Activated CD4-positive, alpha-beta memory T cell treated with anti-CD3 and anti-CD28 coated beads for 36 hours (primary cell): ENCODE measurements around the gene THBS1. TPM values are rescaled to one million over a fixed set of nuclear protein-coding genes. Genes with fewer than 3 reads are reported as not detected.
A peak's percentile ranks its signal among the peaks of the same experiment; 100 is the strongest.

Source experiments
- CTCF ChIA-PET: fragments of 350-600 bp; sonication (Branson Sonifier 250); formaldehyde crosslinking; loops from one replicate; lab custom pipeline; 2021; ENCODE audit warnings: antibody characterized with exemption, inconsistent platforms; lab: Charles Lee
- POLR2A ChIA-PET: fragments of 350-600 bp; sonication (Branson Sonifier 250); formaldehyde crosslinking; loops from one replicate; lab custom pipeline; 2021; ENCODE audit warnings: antibody characterized with exemption; lab: Charles Lee
- DNase-seq: peaks from one replicate; pipeline ENCODE4 v3.0.0-alpha.2; 2020
- H3K27ac Mint-ChIP-seq: one replicate; pipeline ENCODE4 v1.8.0; 2021; ENCODE audit warnings: mixed read lengths
- H3K27me3 Mint-ChIP-seq: one replicate; pipeline ENCODE4 v1.8.0; 2021; ENCODE audit warnings: mixed read lengths
- H3K36me3 Mint-ChIP-seq: one replicate; pipeline ENCODE4 v1.8.0; 2021; ENCODE audit warnings: mixed read lengths
- H3K4me1 Mint-ChIP-seq: one replicate; pipeline ENCODE4 v1.8.0; 2021; ENCODE audit warnings: low read depth, mixed read lengths
- H3K4me3 Mint-ChIP-seq: one replicate; pipeline ENCODE4 v1.8.0; 2021; ENCODE audit warnings: mild to moderate bottlenecking, mixed read lengths
- H3K9me3 Mint-ChIP-seq: one replicate; pipeline ENCODE4 v1.8.0; 2021; ENCODE audit warnings: mixed read lengths
- intact Hi-C: fragments of 100-400 bp; cut with micrococcal nuclease; formaldehyde crosslinking; loops from one replicate; pipeline ENCODE4 v1.15.1; 2023
- total RNA-seq, 2 experiments: library from RNA; stranded (reverse); gene quantifications; one replicate each; pipeline ENCODE4 v1.2.3, GENCODE V29; 2021

Gene THBS1
- total RNA-seq, 2 experiments from 2014 or later: 0.93 to 1.8 TPM

DNA sequence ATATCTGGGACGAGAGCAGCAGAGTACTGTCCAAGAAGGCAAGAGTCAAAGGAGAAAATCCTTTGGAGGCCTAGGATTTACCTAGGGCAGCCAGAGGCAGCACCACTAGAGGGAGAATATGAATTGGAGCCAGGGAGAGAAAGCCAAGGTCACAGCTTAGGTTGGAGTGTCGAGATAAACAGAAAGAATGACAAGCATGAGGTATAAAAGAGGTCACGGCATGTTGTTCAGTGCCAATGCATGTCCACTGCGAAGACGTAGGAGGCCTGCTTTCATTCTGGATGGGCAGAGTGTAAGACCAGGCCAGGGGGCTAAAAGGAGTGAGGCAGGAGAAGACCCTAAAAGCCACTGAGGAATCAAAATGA, 47.2 kb downstream of the THBS1 start:
- Mint-ChIP-seq H3K4me1 (peaks cover 77% of the 10 kb centered on the region), H3K9me3 (peaks cover 6% of the 10 kb centered on the region), H3K36me3 (peaks cover 11% of the 10 kb centered on the region), H3K4me3 (no peak overlapping the region), H3K27me3 (no peaks in the 10 kb centered on the region), H3K27ac (no peak overlapping the region)
- intact Hi-C loops: loop anchor here (2.0 to 5.0 kb wide), 3 partner anchors 201 to 1065 kb away; partner anchors contain the start of gene GPR176
- DNase-seq: no peak
- POLR2A ChIA-PET: interaction anchor here (1.0 kb wide), 1 partner anchor 305 kb away, joined by 3 read pairs; no protein-coding TSS in a partner anchor
- CTCF ChIA-PET: interaction anchor here (1.2 to 3.5 kb wide), 3 partner anchors 16 to 128 kb away, joined by 3 to 20 read pairs (median 3); partner anchors contain the start of gene THBS1

GRCh38 chr15:39628546-39629257, 47.8 kb downstream of the THBS1 start:
- Mint-ChIP-seq H3K4me1 (peaks cover 72% of the 10 kb centered on the region), H3K36me3 (peaks cover 11% of the 10 kb centered on the region), H3K4me3 (no peak overlapping the region), H3K27me3 (no peaks in the 10 kb centered on the region), H3K9me3 (peaks cover 6% of the 10 kb centered on the region), H3K27ac (peak overlapping the region; percentile 85)
- intact Hi-C loops: loop anchor here (1.0 to 5.0 kb wide), 4 partner anchors 15 to 1066 kb away; partner anchors contain the start of gene GPR176
- CTCF ChIA-PET: interaction anchor here (0.8 to 3.5 kb wide), 5 partner anchors 15 to 128 kb away, joined by 3 to 20 read pairs (median 3); partner anchors contain the start of gene THBS1
- DNase-seq: no peak
- POLR2A ChIA-PET: no interaction called here

DNA sequence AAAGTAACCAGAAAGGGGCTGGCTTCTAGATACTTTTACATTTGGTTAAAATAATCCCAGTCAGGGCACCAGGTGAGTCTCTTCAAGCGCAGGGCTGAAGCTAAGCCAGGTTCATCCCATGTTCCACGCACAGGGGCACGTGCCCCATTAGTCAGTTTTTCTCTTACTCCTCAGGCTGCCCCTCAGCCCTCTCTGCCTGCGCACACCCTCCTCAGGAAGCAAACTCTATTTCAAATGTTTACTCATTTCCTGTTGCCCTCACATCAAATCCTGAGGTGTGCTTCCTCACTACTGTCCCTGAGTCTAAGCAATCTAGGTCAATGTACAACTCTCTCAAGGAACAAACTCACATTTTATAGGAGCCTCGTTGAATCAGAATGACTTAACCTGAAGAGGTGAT, 48.5 kb downstream of the THBS1 start:
- ChIA-PET POLR2A (interaction anchor here (0.7 to 1.1 kb wide), 3 partner anchors 12 to 36 kb away, joined by 3 to 7 read pairs (median 3); no protein-coding TSS in a partner anchor), CTCF (interaction anchor here (0.8 to 3.5 kb wide), 5 partner anchors 15 to 127 kb away, joined by 3 to 20 read pairs (median 3); partner anchors contain the start of gene THBS1)
- Mint-ChIP-seq H3K4me3 (peak overlapping the region; percentile 6), H3K9me3 (peaks cover 6% of the 10 kb centered on the region), H3K27me3 (no peaks in the 10 kb centered on the region), H3K36me3 (peaks cover 11% of the 10 kb centered on the region), H3K4me1 (peaks cover 65% of the 10 kb centered on the region), H3K27ac (peak overlapping the region; percentile 85)
- intact Hi-C loops: loop anchor here (1.0 to 5.0 kb wide), 4 partner anchors 14 to 1067 kb away; partner anchors contain the start of gene GPR176
- DNase-seq: peak; percentile 86

DNA sequence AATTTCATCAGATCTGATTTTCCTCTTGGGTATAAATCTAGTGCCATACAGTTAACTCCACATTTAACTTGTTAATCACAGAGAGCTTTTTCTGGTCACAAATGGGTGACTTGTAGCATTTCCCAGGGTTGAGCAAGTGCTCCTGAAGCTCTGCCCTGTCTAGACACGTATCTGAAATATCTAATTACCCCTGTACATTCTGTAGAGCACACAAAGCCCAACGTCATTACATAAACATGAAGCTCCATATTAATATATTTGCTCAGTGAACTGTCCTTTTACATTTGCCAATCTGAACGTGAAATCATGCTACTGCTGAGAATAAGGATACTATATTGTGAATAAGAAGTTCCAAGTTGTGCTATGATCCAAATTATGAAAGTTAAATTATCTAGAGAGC, 49.0 kb downstream of the THBS1 start:
- Mint-ChIP-seq H3K36me3 (peaks cover 11% of the 10 kb centered on the region), H3K4me3 (no peak overlapping the region), H3K4me1 (peaks cover 60% of the 10 kb centered on the region), H3K9me3 (peaks cover 6% of the 10 kb centered on the region), H3K27ac (peak overlapping the region; percentile 85), H3K27me3 (no peaks in the 10 kb centered on the region)
- POLR2A ChIA-PET: interaction anchor here (0.7 to 1.1 kb wide), 3 partner anchors 12 to 36 kb away, joined by 3 to 7 read pairs (median 3); no protein-coding TSS in a partner anchor
- DNase-seq: no peak
- intact Hi-C loops: loop anchor here (1.0 to 5.0 kb wide), 5 partner anchors 13 to 1067 kb away; partner anchors contain the start of genes GPR176 and THBS1
- CTCF ChIA-PET: interaction anchor here (3.0 to 3.5 kb wide), 2 partner anchors 49 to 127 kb away, joined by 8 to 20 read pairs; partner anchors contain the start of gene THBS1

DNA sequence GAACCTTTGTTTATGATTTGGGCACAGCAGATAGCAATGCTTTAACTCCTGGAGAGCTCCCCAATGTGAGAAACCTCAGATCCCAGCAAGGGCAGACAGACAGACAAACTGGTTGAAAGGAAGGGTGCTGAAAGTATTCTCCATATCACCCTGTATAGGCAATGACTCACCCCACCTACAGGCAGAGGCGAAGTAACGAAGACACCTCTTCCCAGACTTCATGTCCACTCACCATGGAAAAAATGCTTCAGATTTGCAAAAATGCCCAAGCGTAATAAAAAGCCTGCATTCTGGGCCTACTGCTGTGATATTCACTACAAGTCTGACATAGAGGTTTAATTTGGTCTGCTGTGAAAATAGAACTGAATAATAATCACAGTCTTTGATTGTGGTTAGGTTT, 50.5 kb downstream of the THBS1 start:
- Mint-ChIP-seq H3K27me3 (no peaks in the 10 kb centered on the region), H3K4me3 (no peak overlapping the region), H3K9me3 (peaks cover 4% of the 10 kb centered on the region), H3K27ac (peak overlapping the region; percentile 35), H3K4me1 (peaks cover 45% of the 10 kb centered on the region), H3K36me3 (peaks cover 4% of the 10 kb centered on the region)
- DNase-seq: peak; percentile 46
- POLR2A ChIA-PET: no interaction called here
- intact Hi-C loops: loop anchor here (1.0 to 2.0 kb wide), 2 partner anchors 8 to 51 kb away; partner anchors contain the start of gene THBS1
- CTCF ChIA-PET: interaction anchor here (0.6 to 3.0 kb wide), 2 partner anchors 125 to 941 kb away, joined by 3 to 8 read pairs; no protein-coding TSS in a partner anchor

- no peaks in the 10 kb centered on the region for H3K36me3 Mint-ChIP-seq
- H3K4me3 Mint-ChIP-seq: no peak overlapping the region
- no peaks in the 10 kb centered on the region for H3K9me3 Mint-ChIP-seq
- CTCF ChIA-PET: no interaction called here
- no peak for DNase-seq
- H3K4me1 Mint-ChIP-seq: peaks cover 13% of the 10 kb centered on the region
- intact Hi-C loops: no loop called here
- POLR2A ChIA-PET: no interaction called here
- no peak overlapping the region for H3K27ac Mint-ChIP-seq
- H3K27me3 Mint-ChIP-seq: peaks cover 3% of the 10 kb centered on the region
Observed at GRCh38 chr15:39638041-39638440, 57.2 kb downstream of the THBS1 start.

DNA sequence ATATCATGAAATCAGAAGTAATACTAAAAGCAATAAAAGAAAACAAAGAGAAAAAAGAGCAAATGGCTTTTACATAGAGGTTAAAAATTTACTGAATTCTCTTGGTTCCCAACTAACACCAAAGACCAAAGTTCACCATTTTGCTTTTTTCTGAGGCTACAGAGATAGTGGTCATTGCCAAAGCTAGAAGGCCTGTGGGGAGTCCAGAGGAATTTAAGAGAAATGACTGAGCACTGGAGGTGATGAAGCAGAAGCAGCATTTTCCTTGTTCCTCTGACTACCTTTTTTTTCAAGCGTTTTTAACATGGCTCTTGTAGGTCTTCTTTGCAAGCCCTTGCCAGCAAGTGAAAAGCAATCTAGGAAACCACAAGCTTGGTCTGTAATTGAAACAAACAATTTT, 58.2 kb downstream of the THBS1 start:
- H3K27ac Mint-ChIP-seq: no peak overlapping the region
- CTCF ChIA-PET: no interaction called here
- POLR2A ChIA-PET: no interaction called here
- H3K27me3 Mint-ChIP-seq: peaks cover 3% of the 10 kb centered on the region
- peaks cover 21% of the 10 kb centered on the region for H3K4me1 Mint-ChIP-seq
- no peak for DNase-seq
- H3K36me3 Mint-ChIP-seq: no peaks in the 10 kb centered on the region
- no peak overlapping the region for H3K4me3 Mint-ChIP-seq
- no peaks in the 10 kb centered on the region for H3K9me3 Mint-ChIP-seq
- intact Hi-C loops: no loop called here

- CTCF ChIA-PET: no interaction called here
- no peaks in the 10 kb centered on the region for H3K9me3 Mint-ChIP-seq
- H3K36me3 Mint-ChIP-seq: no peaks in the 10 kb centered on the region
- POLR2A ChIA-PET: interaction anchor here (1.4 kb wide), 1 partner anchor 11 kb away, joined by 3 read pairs; no protein-coding TSS in a partner anchor
- no peak overlapping the region for H3K27ac Mint-ChIP-seq
- intact Hi-C loops: no loop called here
- peaks cover 26% of the 10 kb centered on the region for H3K4me1 Mint-ChIP-seq
- DNase-seq: no peak
- peaks cover 3% of the 10 kb centered on the region for H3K27me3 Mint-ChIP-seq
- H3K4me3 Mint-ChIP-seq: no peak overlapping the region
Observed at GRCh38 chr15:39640665-39641064, 59.8 kb downstream of the THBS1 start.

- ChIA-PET CTCF (no interaction called here), POLR2A (interaction anchor here (1.4 kb wide), 1 partner anchor 12 kb away, joined by 3 read pairs; no protein-coding TSS in a partner anchor)
- Mint-ChIP-seq H3K4me1 (peaks cover 26% of the 10 kb centered on the region), H3K36me3 (no peaks in the 10 kb centered on the region), H3K27ac (no peak overlapping the region), H3K9me3 (no peaks in the 10 kb centered on the region), H3K27me3 (peaks cover 3% of the 10 kb centered on the region), H3K4me3 (no peak overlapping the region)
- intact Hi-C loops: no loop called here
- DNase-seq: no peak
Observed at GRCh38 chr15:39641191-39641889, 60.5 kb downstream of the THBS1 start.

DNA sequence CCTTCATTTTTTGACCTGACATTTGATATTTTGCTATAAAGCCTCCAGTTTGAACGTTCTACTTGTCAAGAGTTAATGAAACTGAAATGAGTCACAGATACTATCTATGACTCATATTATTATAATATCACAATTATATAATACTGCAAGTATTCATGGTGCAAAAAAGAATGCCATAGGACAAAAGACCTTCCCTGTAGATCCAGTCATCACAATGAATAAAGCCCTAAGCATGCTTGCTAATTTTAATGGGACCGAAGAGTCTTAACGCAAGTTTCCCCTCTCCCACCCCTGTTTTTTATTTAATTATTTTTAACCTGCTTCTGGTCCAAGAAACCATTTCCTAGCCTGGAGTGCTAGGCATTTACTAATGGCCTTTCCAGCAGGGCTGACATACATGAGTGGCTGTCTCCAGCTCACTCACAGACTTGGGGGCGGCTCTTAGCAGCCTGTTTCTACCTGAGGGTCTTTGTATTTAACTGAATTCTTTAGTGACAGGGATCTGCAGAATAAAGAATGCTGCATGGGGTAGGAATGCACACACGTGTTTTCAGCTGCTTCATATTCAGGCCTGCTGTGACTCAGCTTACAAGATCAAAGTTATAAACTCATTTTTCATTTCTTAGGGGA, 61.2 kb downstream of the THBS1 start:
- intact Hi-C loops: no loop called here
- Mint-ChIP-seq H3K4me3 (no peak overlapping the region), H3K27me3 (peaks cover 3% of the 10 kb centered on the region), H3K4me1 (peaks cover 26% of the 10 kb centered on the region), H3K9me3 (no peaks in the 10 kb centered on the region), H3K36me3 (no peaks in the 10 kb centered on the region), H3K27ac (no peak overlapping the region)
- no peak for DNase-seq
- ChIA-PET CTCF (no interaction called here), POLR2A (interaction anchor here (1.4 kb wide), 1 partner anchor 12 kb away, joined by 3 read pairs; no protein-coding TSS in a partner anchor)

GRCh38 chr15:39643727-39644126, 62.8 kb downstream of the THBS1 start:
- CTCF ChIA-PET: interaction anchor here (0.6 to 1.4 kb wide), 4 partner anchors 15 to 42 kb away, joined by 3 read pairs; no protein-coding TSS in a partner anchor
- H3K27ac Mint-ChIP-seq: no peak overlapping the region

More at GRCh38 chr15:39643727-39644126, 62.8 kb downstream of the THBS1 start:
- no peak for DNase-seq
- no peaks in the 10 kb centered on the region for H3K9me3 Mint-ChIP-seq
- intact Hi-C loops: loop anchor here (1.0 kb wide), 2 partner anchors 14 to 20 kb away; no protein-coding TSS in a partner anchor
- no peaks in the 10 kb centered on the region for H3K27me3 Mint-ChIP-seq
- H3K36me3 Mint-ChIP-seq: no peaks in the 10 kb centered on the region
- POLR2A ChIA-PET: interaction anchor here (2.0 kb wide), 2 partner anchors 14 to 20 kb away, joined by 5 to 7 read pairs; no protein-coding TSS in a partner anchor
- peaks cover 26% of the 10 kb centered on the region for H3K4me1 Mint-ChIP-seq
- H3K4me3 Mint-ChIP-seq: no peak overlapping the region
